GM10266 (cell line): ENCODE data around the gene BASP1.
"Not testable (repeated sequence)": the region's sequence is repeated elsewhere in the genome, so short reads cannot be mapped to it uniquely, and the experiment has no call there.

Experiments used
- DNase-seq: peaks from one replicate; pipeline ENCODE4 v3.0.0; 2012; ENCODE audit errors: extremely low spot score
- TF ChIP-seq, protein P1 (sequence below): IDR thresholded peaks from 2 replicates; pipeline ENCODE4 v1.5.1; 2012; ENCODE audit warnings: mild to moderate bottlenecking, low read depth; ENCODE audit not compliant: control insufficient read depth, insufficient read depth; ENCODE audit errors: missing control alignments

BASP1 gene

GRCh38 chr5:17256839-17257238 lies 39.4 kb downstream of the BASP1 start:
- no peak for DNase-seq
- TF ChIP-seq, protein P1, sequence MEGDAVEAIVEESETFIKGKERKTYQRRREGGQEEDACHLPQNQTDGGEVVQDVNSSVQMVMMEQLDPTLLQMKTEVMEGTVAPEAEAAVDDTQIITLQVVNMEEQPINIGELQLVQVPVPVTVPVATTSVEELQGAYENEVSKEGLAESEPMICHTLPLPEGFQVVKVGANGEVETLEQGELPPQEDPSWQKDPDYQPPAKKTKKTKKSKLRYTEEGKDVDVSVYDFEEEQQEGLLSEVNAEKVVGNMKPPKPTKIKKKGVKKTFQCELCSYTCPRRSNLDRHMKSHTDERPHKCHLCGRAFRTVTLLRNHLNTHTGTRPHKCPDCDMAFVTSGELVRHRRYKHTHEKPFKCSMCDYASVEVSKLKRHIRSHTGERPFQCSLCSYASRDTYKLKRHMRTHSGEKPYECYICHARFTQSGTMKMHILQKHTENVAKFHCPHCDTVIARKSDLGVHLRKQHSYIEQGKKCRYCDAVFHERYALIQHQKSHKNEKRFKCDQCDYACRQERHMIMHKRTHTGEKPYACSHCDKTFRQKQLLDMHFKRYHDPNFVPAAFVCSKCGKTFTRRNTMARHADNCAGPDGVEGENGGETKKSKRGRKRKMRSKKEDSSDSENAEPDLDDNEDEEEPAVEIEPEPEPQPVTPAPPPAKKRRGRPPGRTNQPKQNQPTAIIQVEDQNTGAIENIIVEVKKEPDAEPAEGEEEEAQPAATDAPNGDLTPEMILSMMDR = no peak

DNA sequence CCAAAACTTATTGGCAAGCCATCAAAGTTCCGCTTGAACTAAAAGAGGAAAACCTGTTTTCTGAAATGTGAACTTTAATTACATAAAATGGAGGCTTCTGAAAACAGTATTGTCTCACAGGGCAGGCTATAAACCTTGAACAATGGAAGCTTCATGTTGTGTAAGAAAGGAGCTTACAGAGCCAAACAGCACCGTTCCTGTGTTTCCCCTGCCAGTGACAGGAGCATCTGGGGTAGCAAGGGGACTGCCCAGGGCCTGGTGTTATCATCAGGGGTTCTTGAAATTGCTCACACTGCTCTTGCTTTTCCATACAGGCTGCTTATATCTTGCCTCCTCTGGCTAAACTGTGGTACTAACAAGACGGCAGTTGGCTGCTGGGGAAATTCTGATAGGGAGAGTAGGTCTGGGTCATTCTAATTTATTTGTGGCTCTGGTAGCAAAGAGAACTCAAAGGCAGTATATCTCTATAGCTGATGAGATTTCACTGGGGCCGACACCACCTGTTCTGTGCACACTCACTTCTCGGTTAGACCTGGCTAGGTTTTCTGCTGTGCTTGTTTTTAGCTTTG lies 40.4 kb downstream of the BASP1 start:
- peak; percentile 56 for DNase-seq

GRCh38 chr5:17258431-17258830 lies 41.0 kb downstream of the BASP1 start:
- DNase-seq = no peak
- TF ChIP-seq, protein P1 = no peak

More for the DNA sequence above, 40.4 kb downstream of the BASP1 start:
- TF ChIP-seq, protein P1 = no peak

- not testable (repeated sequence) for DNase-seq
Measured at GRCh38 chr5:17259012-17259411, 41.6 kb downstream of the BASP1 start.

DNA sequence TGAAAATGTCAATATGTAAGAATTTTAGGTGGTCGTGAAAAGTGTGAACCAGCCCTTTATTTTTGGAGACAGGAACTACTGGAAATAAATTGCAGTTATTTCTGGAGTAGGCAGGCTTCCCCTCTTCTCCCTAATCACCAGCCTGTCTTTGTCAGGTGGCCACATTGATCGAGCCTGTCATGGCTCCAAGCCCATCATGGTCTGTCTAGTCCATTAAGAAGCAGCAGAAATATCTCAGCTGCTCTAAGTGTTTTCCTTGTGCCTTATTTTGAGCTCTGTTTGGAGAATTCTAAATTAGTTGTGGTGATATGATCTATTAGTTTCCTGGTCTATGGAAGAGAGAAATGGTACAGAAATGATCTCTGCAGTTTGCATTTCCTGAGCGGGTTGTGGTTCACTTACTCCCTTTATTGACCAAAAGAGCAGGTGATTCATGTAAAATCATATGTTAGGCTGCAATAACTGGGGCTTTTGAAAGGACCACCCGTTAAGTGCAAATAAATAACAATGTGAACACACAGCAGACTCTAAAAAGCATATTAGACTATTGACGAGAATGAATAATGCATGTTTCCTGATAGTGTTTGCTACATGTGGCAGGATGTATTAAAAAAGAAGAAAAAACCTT lies 42.3 kb downstream of the BASP1 start:
- TF ChIP-seq, protein P1 = no peak

DNA sequence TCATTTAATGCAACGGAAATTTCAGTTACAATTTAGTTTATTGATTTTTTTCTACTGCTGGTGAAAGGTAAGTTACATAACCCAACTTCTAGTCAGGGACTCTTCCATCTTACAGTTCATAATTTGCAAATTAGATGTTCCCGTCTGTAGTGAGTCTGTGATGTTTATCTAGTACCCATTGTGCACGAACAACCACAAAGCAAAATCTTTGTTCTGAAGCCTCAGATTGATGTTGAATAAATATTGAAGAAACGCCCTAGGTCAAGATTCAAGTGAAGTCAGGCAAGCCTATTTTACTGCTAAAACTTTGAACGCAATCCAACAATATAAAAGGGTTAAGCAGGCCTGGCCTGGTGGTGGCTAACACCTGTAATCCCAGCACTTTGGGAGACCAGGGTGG lies 43.1 kb downstream of the BASP1 start:
- TF ChIP-seq, protein P1 = no peak
- DNase-seq = no peak

More for the DNA sequence above, 42.3 kb downstream of the BASP1 start:
- no peak for DNase-seq

GRCh38 chr5:17261075-17261474 lies 43.6 kb downstream of the BASP1 start:
- no peak for DNase-seq
- TF ChIP-seq, protein P1 = no peak
